Measurements from ENCODE around the gene MPRIP.

MPRIP gene

DNA sequence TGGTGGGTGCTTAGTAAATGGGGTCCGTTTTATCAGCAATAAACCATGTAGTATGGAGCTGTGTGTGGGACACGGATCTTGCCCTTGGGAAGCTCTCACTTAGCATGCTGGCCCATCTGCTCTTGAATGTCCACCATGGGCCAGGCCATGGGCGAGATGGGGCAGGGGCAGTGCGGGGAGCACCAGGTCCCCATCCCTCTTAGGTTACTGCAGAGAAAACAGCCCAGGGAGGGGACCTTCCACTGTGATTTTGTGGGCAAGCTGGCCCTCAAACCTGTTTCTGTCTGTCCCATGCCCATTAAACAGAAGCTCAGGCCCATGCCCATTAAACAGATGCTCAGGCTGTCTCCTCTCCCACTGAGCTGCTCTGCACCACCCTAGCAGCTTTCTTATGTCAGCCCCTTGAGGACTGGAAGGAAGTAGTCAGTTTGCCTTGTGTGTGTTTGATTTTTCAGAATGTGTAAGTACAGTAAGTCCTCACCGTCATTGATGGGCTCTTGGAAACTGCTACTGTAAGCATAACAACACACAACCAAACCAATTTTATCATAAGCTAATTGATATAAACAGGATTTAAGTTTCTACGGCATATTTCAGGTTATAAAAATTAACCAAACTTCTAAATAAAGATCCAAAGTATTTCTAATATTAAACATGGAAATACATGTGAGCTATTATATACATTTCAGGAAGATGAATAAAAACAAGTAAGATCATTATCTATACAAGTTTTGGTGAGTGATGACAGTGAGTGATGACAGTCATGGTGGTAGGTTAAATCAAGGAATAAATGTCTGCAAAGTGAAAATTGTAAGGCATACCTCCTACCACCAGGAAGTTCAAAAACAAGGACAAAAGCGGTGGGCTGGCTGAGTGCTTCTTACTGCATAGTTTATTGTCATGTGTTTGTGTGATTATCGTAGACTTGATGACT lies 11.5 kb downstream of the MPRIP start:
- DNase-seq = no peak

DNA sequence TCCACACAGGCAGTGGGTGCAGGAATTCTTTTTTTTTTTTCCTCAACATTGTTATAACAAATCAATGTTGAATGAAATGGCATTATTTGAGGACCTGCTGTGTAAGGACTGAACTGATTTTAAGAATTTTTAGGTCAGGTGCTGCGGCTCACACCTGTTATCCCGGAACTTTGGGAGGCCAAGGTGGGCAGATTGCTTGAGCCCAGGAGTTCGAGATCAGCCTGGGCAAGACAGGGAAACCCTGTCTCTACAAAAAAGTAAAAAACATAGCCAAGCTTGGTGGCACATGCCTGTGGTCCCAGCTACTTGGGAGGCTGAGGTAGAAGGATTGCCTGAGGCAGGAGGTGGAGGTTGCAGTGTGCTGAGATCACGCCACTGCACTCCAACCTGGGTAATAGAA lies 12.4 kb downstream of the MPRIP start:
- DNase-seq = no peak

DNA sequence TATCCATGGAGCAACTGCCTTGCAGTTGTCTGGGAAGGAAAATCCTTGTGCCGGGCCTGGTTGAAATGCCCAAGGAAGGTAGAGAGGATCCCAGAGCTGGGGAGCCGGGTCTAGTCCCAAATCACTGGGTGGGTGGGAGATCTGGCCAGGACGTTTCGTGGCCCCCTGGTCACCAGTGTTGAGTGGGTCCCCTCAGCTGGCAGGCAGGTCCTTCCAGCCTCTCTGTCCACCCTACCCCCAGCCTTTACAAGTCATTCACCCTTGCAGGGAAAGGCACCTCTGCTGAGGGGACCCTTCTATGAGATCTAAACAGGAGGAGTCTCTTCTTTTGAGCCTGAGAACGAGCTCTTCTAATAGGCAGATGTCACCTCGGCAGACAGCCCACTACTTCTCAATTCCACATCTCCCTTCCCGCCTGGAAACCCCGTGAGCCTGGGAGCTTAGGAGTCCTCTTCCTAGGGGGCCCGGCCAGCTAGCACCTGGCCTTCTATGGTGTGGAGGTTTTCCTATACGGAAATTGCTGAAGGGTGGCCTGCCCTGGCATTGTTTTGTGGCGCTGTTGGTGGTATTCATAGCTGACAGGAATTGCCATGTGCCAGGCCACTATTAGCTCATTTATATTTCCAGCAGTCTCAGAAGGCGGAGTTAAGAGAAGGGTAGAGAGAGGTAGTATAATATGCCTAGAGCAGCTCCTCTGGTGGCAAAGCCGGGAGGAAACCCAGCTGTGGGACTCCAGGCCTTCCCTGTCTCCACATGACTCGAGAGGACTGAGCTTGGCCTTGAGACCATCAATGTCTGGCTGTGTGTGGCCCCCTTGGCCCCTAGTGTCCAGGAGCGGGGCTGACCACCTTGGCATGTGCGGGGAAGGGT lies 13.3 kb downstream of the MPRIP start:
- DNase-seq = no peak

DNA sequence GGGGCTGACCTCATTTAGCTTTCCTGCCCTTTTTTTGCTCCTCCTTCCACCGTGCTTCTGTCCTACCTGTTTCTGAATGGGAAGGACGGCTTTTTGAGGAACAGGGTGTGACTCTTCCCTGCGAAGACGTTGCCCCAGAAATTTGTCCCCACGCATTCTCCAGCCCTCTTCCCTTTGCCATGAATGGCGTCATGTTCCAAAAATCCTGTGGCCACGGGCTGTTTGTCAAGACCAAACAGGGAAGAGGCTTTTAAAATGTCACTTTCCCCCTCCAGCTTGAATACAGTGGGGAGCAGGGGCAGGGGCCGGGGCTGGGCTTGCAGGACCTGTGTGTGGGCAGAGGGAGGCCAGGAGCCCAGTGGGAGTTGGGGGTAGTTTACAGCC lies 13.9 kb downstream of the MPRIP start:
- DNase-seq = no peak

DNA sequence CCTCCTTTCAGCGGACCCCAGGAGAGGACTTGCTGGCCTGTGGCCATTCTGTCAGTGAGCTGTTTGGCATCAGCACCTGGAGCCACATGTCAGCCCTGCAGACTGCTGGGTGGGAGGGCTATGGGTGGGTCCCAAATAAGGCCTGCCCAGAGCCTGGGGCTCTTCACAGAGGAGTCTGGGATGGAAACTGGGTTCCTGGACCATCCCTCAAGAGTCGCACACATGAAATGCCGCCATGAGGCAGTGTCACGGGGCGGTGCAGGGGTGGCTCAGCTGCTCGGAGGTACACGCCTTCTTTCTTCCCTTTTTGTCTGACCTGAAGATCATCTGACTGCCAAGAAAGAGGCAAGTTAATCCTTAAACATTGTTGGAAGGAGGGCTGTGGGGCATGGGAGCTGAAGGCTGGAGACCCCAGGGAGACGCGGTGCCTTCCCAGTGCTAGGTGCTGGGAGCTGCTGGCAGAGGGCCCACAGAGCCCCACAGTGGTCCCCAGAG lies 14.8 kb downstream of the MPRIP start:
- no peak for DNase-seq

DNA sequence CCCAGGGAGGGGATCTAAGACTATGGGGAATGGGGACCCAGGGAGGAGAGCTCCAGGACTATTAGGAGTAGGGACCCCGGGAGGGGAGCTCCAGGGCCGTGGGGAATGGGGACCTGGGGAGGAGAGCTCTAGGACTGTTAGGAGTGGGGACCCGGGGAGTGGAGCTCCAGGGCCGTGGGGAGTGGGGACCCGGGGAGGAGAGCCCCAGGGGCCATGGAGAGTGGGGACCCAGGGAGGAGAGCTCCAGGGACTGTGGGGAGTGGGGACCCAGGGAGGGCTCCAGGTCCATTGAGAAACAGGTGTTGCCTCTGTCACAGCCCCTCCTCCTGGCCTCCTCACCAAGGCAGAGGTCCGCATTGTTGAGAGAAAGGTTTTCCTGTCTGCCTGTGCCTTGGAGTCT lies 16.0 kb downstream of the MPRIP start:
- DNase-seq = no peak

DNA sequence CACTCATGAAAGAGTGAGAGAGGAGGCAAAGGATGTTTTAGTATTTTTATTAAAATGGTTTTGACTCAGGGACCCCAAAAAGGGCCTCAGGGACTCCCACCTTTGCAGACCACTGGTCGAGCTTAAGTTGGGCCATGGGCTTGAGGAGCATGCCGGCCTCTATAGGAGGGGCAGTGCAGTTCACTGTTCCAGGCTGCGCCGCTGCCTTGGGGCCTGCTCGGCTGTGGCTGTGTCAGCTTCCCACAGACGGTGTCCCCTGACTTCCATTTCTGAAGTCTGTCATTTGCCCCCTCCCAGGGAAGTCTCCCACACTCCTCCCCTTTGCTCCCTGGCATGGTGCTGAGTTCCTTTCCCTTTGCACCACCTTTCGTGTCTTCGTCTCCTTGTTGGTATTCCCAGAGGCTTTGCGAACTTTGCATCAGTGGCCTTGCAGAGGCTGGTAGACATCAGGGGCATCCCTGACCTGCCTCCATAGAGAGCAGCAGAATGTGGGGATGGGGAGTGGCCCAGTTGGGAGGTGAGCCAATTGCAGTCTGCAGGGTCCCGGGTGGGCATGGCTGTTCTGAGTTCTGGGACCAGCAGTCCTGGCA lies 17.1 kb downstream of the MPRIP start:
- DNase-seq = no peak

DNA sequence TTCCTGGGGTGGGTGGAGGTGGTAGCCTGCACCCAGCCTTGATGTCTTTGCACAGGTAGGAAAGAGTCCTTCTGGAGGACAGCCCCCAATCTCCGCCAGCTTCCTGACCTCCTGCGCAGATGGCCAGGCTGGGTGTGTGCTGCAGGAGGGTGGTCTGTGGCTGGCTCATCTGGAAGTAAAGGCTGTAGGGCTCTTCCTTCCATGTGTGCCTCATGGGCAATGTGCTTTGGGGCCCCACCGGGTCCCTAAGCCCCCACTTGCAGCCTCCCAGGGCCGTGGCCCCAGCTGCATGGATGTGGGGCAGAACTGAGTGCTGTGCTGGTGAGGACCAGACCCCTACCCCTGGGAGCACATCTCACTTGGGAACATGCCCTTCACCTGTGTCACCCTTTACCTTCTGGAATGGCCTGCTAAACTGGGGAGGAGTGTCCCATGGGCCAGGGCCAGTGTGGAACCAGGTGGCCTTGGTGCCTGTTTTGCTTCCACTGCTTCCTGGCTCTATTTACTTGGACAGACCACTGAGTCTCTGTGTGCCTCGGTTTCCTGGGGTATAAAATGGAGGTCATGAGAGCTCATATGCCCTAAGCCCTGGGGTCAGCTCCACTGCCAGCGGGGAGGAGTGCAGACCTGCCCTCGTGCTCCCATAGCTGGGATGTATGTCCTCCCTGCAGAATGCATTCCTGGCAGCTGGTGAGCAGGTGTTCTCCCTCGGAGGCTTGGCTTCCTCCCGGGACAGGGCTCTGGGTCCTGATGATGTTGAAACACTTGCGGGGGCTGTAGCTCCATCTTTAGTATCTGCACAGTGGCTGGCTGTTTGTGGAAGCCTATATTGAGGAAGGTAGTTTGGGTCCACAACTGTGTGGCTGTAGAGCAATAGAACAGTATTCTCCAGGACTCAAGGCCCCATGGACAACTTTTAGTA lies 18.0 kb downstream of the MPRIP start:
- no peak for DNase-seq

DNA sequence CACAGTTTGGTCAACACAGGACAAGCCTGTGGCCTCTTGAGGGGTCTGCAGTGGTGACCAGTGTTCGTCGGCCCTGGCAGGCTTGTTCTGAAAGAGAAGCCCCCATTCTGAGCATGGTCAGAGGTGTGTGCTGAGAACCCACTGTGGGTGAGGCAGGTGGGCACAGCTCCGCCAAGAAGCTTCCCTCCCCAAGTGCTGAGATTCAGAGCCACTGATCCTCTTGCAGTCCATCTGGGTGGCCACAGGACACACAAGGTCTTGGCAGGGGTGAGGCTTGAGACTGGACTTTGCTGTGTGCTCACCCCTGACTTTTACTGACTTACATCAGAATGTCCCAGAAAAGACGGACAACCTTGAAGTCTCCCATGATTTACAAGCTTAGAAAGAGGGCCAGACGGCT lies 18.7 kb downstream of the MPRIP start:
- no peak for DNase-seq

DNA sequence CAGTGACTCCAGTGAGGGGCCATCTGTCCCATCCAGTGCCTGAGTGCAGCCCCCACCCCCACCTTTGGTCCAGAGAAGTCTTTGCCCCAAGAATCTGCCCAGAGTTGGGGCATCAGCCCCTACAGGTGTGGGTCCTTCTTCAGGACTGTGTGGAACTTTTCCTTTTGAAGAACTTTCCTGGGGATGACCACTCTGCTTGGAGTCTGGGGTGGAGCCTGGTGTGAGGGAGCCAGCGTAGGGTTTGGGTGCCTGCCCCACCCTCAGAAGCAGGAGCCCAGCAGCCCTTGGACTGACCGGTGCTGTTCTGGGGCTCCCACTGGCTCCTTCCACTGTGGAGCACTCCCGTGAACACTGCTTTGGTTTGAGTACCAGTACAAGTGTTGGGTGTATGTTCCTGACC lies 19.3 kb downstream of the MPRIP start:
- DNase-seq = no peak

DNA sequence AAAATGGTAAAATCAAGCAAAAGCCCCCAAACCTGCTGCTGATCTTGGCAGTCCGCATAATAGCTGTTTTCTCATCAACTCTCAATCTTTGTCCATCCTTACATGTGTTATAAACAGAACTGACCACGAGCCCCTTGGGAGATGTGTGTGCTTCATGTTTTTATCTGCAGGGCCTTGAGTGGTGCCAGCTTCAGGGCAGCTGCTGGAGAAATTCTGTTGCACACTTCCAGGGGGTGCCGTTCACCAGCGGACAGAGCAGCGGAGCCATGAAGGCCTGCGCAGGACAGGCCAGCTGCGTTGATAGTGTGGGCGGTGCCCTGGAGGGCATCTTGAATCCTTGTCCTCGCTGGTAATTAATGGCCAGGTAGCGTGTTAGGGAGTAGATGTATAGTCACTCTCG lies 20.1 kb downstream of the MPRIP start:
- no peak for DNase-seq

DNA sequence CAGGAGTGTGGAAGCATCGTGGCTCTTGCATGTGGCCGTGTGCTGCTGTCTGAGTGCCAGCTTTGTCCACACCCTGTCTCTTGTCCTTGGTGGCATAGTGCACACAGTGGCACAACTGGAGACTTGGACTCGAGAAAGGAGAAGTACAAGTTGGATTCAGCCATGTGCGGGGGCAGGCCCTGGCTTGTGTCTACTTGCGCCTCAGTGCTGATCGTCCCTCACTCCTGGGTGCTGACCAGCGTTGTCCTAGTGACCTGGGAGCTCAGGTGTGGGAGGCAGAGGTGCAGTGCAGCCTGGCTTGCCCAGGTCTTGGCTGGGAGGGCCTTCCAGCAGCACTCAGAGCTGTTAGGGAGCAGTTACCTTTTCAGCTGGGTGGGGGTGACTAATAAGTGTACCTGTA lies 20.6 kb downstream of the MPRIP start:
- no peak for DNase-seq

DNA sequence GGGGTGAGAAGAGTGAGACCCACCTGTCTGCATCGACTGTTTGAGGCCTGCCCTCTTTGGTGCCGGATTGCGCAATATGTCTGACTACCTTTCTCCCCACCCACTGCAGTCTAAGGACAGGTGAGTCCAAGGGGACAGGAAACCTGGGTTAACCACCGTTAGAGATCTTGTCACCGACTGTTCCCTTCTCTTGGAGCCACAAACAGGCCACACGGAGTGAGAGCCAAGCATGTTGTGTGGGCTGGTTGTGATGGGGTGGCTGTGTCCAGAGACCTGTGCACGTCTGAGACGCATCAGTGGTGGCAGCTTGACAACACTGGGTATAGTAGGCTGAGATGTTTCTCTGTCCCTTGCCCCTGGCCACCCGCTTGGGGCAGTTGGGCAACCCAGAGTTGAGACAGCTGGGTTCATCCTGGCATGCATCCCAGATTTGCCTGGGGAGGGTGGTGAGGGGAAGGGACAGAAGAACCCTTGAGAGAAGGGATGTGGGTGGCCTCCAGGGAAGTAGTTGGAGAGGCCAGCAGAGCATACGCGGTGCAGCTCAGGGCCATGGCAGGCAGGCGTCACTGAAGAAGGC lies 21.4 kb downstream of the MPRIP start:
- peak; percentile 14 for DNase-seq

DNA sequence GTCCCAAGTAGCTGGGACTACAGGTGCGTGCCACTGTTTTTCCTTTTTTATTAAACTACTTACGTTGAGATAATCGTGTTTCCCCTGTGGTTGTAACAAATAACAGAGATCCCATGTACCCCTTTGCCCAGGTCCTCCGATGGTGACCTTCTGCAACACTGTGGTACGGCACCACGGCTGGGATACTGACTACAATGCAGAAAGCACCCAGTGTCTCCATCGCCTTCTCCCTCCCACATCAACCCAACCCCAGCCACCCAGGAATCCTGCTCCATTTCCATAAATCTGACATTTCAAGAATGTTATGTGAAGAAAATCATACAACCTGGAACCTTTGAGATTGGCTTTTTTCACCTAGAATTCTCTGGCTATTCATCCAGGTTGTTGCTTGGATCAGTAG lies 22.1 kb downstream of the MPRIP start:
- no peak for DNase-seq

DNA sequence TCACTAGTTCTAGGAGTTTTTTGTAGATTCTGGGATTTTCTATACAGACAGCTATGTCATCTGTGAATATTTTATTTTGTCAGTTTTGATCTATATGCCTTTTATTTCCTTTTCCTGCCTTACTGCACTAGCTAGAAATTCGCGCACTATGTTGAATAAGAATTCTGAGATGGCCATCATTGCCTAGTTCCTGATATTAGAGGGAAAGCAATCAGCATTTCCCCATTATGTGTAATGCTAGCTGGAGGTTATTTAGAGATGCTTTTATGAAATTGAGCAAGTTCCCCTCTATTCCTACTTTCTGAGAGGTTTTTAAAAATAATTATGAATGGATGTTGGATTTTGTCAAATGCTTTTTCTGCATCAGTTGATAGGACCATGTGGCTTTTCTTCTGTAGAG lies 23.8 kb downstream of the MPRIP start:
- DNase-seq = no peak

DNA sequence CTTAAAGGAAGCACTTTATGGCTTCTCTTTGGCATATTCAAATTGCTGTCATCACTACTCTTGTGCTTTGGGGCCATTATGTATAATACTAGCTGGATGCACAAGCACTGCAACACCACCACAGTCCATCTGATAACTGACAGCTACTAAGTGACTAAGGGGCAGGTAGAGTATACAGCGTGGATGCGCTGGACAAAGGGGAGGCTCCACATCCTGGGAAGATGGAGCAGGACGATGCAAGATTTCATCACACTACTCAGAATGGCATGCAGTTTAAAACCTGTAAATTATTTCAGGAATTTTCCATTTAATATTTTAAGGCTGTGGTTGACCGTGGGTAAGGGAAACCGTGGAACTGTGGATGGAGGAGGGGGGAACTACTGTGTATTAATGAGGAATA lies 25.0 kb downstream of the MPRIP start:
- DNase-seq = no peak

DNA sequence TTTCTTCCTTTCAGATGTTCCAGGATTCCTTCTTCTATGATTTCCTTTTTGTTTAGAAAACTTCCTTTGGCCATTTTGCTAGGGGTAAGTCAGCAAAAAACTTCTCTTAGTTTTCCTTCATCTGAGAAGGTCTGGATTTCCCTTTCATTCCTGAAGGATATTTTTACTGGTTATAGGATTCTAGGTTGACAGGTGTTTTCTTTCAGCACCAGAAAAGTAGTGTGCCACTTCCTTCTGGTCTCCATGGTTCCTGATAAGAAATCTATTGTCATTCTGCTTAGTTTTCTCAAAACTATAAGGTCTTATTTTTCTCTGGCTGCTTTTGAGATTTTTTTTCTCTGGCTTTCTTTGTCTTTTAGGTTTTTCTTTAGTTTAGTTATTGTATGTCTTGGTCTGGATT lies 27.6 kb downstream of the MPRIP start:
- no peak for DNase-seq

DNA sequence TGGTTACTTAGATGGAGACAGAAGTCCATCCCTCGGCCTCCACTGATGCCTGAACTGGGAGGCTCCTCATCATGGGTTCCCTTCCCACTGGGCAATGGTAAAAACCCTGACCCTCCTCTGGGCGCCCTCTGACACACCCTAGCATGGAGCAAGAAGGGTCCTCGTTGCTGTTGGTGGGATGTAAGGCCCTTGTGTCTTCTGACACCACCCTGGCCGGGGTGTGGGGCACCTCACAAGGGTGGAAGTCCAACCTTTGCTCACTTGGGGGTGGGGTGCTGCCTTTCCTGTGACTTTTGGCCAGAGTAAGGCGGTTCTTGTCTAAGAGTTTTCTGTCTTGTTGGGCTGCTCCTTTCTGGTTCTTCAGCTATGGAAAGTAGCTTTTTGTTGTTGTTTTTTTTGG lies 28.7 kb downstream of the MPRIP start:
- DNase-seq = no peak

DNA sequence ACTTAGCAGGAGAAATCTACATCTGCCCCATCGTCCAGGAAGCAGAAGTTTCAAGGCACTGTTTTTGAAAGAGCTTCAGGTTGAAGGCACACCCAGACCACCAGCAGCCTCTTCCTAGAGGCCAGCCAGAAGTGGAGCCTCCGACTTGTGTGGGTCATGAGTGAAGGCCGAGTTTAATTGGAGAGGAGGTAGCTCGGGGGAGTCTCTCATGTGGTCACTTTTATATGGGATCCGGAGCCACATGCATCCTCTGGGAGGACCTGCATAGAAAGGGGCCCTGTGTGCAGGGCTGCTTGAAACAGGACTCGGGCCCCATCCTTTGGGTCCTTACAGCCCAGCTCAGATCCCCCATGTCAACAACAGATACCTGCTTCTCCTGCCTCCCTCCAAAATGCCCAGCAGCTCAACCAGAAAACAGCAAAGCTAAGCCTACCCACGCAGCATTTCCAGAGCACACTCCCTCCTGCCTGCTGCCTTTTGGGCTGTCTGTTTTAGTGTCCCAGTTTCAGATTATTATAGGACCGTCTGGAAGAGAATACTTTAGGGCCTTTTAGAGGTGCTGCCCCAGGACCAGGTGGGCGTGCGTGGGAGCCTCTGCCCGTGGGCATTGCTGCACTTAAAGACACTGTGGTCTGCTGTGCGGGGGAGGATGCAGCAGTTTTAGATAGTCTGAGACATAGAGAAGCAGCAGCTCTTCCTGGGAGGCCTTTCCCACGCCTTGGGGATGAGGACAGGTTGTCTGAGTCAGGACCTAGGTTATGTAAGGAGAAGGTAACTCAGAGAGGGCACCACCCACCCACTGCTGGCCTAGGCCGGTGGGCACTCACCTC lies 29.5 kb downstream of the MPRIP start:
- no peak for DNase-seq

DNA sequence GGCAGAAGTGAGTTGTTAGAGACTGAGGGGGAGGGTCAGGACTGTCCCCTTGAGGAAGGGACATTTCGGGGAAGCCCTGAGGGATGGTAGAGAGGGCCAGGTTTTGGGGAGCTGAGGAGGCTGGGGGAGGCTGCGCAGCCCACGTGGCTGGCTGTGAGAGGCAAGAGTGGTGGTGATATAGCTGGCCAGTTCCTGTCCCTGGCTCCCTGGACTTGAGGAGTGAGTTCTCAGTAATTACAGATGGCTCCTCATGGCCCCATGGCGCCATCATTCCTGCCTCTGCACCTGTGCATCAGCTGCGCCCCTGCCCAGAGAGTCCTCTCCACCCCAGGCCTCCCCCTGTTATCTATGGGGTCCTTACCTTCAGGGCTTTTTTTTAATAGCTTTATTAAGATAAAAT lies 30.3 kb downstream of the MPRIP start:
- no peak for DNase-seq

DNA sequence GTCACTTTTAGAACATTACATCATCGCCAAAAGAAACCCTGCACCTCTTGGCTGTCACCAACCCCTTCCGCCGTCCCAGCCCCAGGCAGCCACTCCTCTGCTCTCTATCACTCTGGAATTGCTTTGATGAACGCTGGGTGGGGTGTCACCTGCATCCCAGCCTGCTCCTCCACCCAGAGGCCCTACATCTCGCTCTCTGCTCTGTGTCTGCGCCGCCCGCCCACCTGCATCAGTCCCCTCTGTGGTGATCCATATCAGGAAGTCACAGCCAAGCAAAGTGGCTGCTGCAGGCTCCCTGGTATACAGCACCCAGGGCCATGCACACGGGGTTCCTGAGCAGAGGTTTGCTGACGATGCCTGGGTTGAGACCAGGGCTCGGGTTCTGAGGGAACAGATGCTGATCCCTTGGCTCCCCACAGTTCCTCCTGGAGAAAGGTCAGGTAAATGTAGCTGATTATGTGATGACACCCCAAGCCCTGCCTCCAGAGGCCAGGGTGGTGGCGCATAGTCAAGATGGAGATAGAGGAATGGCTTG lies 30.8 kb downstream of the MPRIP start:
- DNase-seq = no peak

Measured in NCI-H2171 (cell line).